Measurements from ENCODE around the gene PKD1.

- TF ChIP-seq POLR2A (IDR thresholded peaks at IDR 0.05): no peak
- TF ChIP-seq, protein P1, sequence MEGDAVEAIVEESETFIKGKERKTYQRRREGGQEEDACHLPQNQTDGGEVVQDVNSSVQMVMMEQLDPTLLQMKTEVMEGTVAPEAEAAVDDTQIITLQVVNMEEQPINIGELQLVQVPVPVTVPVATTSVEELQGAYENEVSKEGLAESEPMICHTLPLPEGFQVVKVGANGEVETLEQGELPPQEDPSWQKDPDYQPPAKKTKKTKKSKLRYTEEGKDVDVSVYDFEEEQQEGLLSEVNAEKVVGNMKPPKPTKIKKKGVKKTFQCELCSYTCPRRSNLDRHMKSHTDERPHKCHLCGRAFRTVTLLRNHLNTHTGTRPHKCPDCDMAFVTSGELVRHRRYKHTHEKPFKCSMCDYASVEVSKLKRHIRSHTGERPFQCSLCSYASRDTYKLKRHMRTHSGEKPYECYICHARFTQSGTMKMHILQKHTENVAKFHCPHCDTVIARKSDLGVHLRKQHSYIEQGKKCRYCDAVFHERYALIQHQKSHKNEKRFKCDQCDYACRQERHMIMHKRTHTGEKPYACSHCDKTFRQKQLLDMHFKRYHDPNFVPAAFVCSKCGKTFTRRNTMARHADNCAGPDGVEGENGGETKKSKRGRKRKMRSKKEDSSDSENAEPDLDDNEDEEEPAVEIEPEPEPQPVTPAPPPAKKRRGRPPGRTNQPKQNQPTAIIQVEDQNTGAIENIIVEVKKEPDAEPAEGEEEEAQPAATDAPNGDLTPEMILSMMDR (IDR thresholded peaks at IDR 0.05): no peak
Measured at GRCh38 chr16:2178321-2179106, 42.8 kb upstream of the PKD1 start.
